PC-3 (cell line): ENCODE measurements around the gene XRCC2. TPM values are rescaled to one million over a fixed set of nuclear protein-coding genes. Genes with fewer than 3 reads are reported as not detected.

Experiments used
- ATAC-seq: fragments of 200-7000 bp; cut with Tn5 transposase; 2 replicates; pipeline ENCODE4 v1.9.1; 2020; ENCODE audit warnings: mild to moderate bottlenecking, moderate library complexity
- BruUV-seq: library from RNA; stranded (reverse); fragments of 400-500 nt; replicated peaks from 2 replicates; lab custom pipeline; 2021; lab: Mats Ljungman, UMichigan
- CTCF ChIA-PET: fragments of 300-600 bp; sonication (Branson Sonifier 250); formaldehyde crosslinking; loops from one replicate; lab custom pipeline; 2022; ENCODE audit warnings: antibody characterized with exemption; lab: Charles Lee
- POLR2A ChIA-PET: fragments of 300-600 bp; sonication (Branson Sonifier 250); formaldehyde crosslinking; loops from one replicate; lab custom pipeline; 2022; ENCODE audit warnings: antibody characterized with exemption; ENCODE audit not compliant: unreplicated experiment; lab: Charles Lee
- DNase-seq: peaks from one replicate; pipeline ENCODE4 v3.0.0-alpha.2; 2015
- H2AFZ ChIP-seq: fragments of 300-600 bp; sonication (generic); 2 replicates; pipeline ENCODE4 v1.6.0; 2016; ENCODE audit warnings: antibody characterized with exemption, low read length
- H3F3A ChIP-seq: fragments of 300-600 bp; sonication (generic); one replicate; pipeline ENCODE4 v1.6.0; 2017; ENCODE audit warnings: antibody characterized with exemption, low read length, control low read depth, mild to moderate bottlenecking; ENCODE audit not compliant: unreplicated experiment
- H3K27ac ChIP-seq: fragments of 300-600 bp; sonication (generic); 2 replicates; pipeline ENCODE4 v1.5.1; 2016; ENCODE audit warnings: mild to moderate bottlenecking, low read length
- H3K27me3 ChIP-seq: fragments of 300-600 bp; sonication (generic); 2 replicates; pipeline ENCODE4 v1.6.1; 2016; ENCODE audit warnings: low read length, mixed read lengths
- H3K36me3 ChIP-seq: fragments of 300-600 bp; sonication (generic); 2 replicates; pipeline ENCODE4 v1.6.1; 2016; ENCODE audit warnings: low read depth, mixed run types, low read length, mixed read lengths
- H3K4me1 ChIP-seq: fragments of 300-600 bp; sonication (generic); 2 replicates; pipeline ENCODE4 v1.5.1; 2016; ENCODE audit warnings: low read length; ENCODE audit not compliant: insufficient read depth
- H3K4me2 ChIP-seq: fragments of 300-600 bp; sonication (generic); 2 replicates; pipeline ENCODE4 v1.6.0; 2016; ENCODE audit warnings: low read length
- H3K4me3 ChIP-seq: fragments of 300-600 bp; sonication (generic); 2 replicates; pipeline ENCODE4 v1.5.1; 2016; ENCODE audit warnings: mild to moderate bottlenecking, low read length, mixed read lengths
- H3K79me2 ChIP-seq: fragments of 300-600 bp; sonication (generic); 2 replicates; pipeline ENCODE4 v1.6.1; 2017; ENCODE audit warnings: low read length, mixed read lengths
- H3K9ac ChIP-seq: fragments of 300-600 bp; sonication (generic); 2 replicates; pipeline ENCODE4 v1.6.0; 2016; ENCODE audit warnings: mild to moderate bottlenecking, low read length
- H3K9me2 ChIP-seq: fragments of 300-600 bp; sonication (generic); replicated peaks from 2 replicates; pipeline ENCODE4 v1.6.1; 2016; ENCODE audit warnings: mixed run types, low read length, mixed read lengths
- H3K9me3 ChIP-seq: fragments of 300-600 bp; sonication (generic); 2 replicates; pipeline ENCODE4 v1.6.1; 2016; ENCODE audit warnings: low read length, mixed read lengths
- H4K20me1 ChIP-seq: fragments of 300-600 bp; sonication (generic); 2 replicates; pipeline ENCODE4 v1.6.1; 2016; ENCODE audit warnings: low read length, mixed read lengths
- CTCF ChIP-seq: fragments of 300-600 bp; sonication (generic); conservative IDR thresholded peaks from 2 replicates; pipeline ENCODE4 v1.5.1; 2017; ENCODE audit warnings: antibody characterized with exemption, low read depth, mild to moderate bottlenecking, low read length
- EZH2 ChIP-seq: fragments of 300-600 bp; sonication (generic); IDR thresholded peaks from one replicate; pipeline ENCODE4 v1.6.1; 2017; ENCODE audit warnings: antibody characterized with exemption, mild to moderate bottlenecking, low read length; ENCODE audit not compliant: unreplicated experiment
- EZH2phosphoT487 ChIP-seq: fragments of 300-600 bp; sonication (generic); IDR thresholded peaks from 2 replicates; pipeline ENCODE4 v1.6.1; 2018; ENCODE audit warnings: mild to moderate bottlenecking, antibody characterized with exemption, low read length, borderline replicate concordance
- intact Hi-C: fragments of 100-400 bp; cut with micrococcal nuclease; formaldehyde crosslinking; loops from 2 replicates; pipeline ENCODE4 v1.9.0; 2023
- total RNA-seq: library from RNA; depleted of rRNA; stranded (reverse); fragments of >200 nt; gene quantifications from 2 replicates; pipeline ENCODE4 v1.2.3, GENCODE V29; 2014

Gene XRCC2
- total RNA-seq, 1 experiment from 2014 or later: 18.7 TPM

GRCh38 chr7:152608208-152608607 is 67.7 kb downstream of the XRCC2 start:
- Histone ChIP-seq H3K4me3 (no peak overlapping the region), H3F3A (no peaks in the 10 kb centered on the region), H4K20me1 (no peaks in the 10 kb centered on the region), H3K9me2 (no peaks in the 10 kb centered on the region), H3K27me3 (peaks cover 1% of the 10 kb centered on the region; the same call in 1 of the 2 replicates), H3K4me1 (no peaks in the 10 kb centered on the region), H3K27ac (no peak overlapping the region), H3K36me3 (no peaks in the 10 kb centered on the region), H3K9me3 (no peaks in the 10 kb centered on the region), H2AFZ (no peak overlapping the region), H3K9ac (no peak overlapping the region), H3K4me2 (no peak overlapping the region), H3K79me2 (no peaks in the 10 kb centered on the region)
- TF ChIP-seq EZH2phosphoT487 (no peak), CTCF (no peak), EZH2 (no peak)
- ATAC-seq: no peak
- intact Hi-C loops: no loop called here
- CTCF ChIA-PET: no interaction called here
- BruUV-seq: no TSS peak
- DNase-seq: no peak
- POLR2A ChIA-PET: no interaction called here

- H3K27me3 ChIP-seq: peaks cover 5% of the 10 kb centered on the region; the same call in 1 of the 2 replicates
- no peaks in the 10 kb centered on the region for H4K20me1 ChIP-seq
- ChIA-PET CTCF (no interaction called here), POLR2A (no interaction called here)
- H3K4me1 ChIP-seq: no peaks in the 10 kb centered on the region
- DNase-seq (no peak), ATAC-seq (no peak)
- H2AFZ ChIP-seq: no peak overlapping the region
- TF ChIP-seq EZH2phosphoT487: no peak
- no peak for TF ChIP-seq CTCF
- no peak for TF ChIP-seq EZH2
- no peak overlapping the region for H3K27ac ChIP-seq
- no TSS peak for BruUV-seq
- no peak overlapping the region for H3K4me2 ChIP-seq
- H3K36me3 ChIP-seq: no peaks in the 10 kb centered on the region
- no peak overlapping the region for H3K4me3 ChIP-seq
- no peak overlapping the region for H3K9ac ChIP-seq
- no peaks in the 10 kb centered on the region for H3K9me3 ChIP-seq
- intact Hi-C loops: no loop called here
- no peaks in the 10 kb centered on the region for H3F3A ChIP-seq
- no peaks in the 10 kb centered on the region for H3K9me2 ChIP-seq
- no peaks in the 10 kb centered on the region for H3K79me2 ChIP-seq
These were observed 68.9 kb downstream of the XRCC2 start for GRCh38 chr7:152607007-152607406.

GRCh38 chr7:152602962-152603361 is 73.0 kb downstream of the XRCC2 start:
- Histone ChIP-seq H3K9me2 (no peaks in the 10 kb centered on the region), H3K4me3 (no peak overlapping the region), H2AFZ (peak overlapping the region; percentile 54; the same call in 1 of the 2 replicates), H3K9ac (no peak overlapping the region), H3K36me3 (no peaks in the 10 kb centered on the region), H3K9me3 (no peaks in the 10 kb centered on the region), H3K79me2 (no peaks in the 10 kb centered on the region), H4K20me1 (no peaks in the 10 kb centered on the region), H3K27me3 (peaks cover 5% of the 10 kb centered on the region; the same call in 1 of the 2 replicates), H3F3A (no peaks in the 10 kb centered on the region), H3K4me2 (no peak overlapping the region), H3K27ac (no peak overlapping the region), H3K4me1 (no peaks in the 10 kb centered on the region)
- intact Hi-C loops: no loop called here
- no peak for TF ChIP-seq EZH2phosphoT487
- no peak for TF ChIP-seq CTCF
- DNase-seq: no peak
- ChIA-PET POLR2A (no interaction called here), CTCF (no interaction called here)
- no peak for ATAC-seq
- BruUV-seq: no TSS peak
